ENCODE data around the gene FYN. TPM values are rescaled to one million over a fixed set of nuclear protein-coding genes. Genes with fewer than 3 reads are reported as not detected.
A peak's percentile ranks its signal among the peaks of the same experiment; 100 is the strongest.

The FYN gene
- total and polyA plus RNA-seq, 2 of the 4 experiments (the other 2 are of a cell fraction) = 30.8 to 36.4 TPM

GRCh38 chr6:111871725-111872400, 1.4 kb downstream of the FYN start (continued):
- TF ChIP-seq CHD1 (IDR thresholded peaks at IDR 0.05; ENCODE audit: low read depth, low read length) (no peak), MAFK (IDR thresholded peaks at IDR 0.05; ENCODE audit: low read depth, low read length) (no peak)

- TF ChIP-seq CHD1 (IDR thresholded peaks at IDR 0.05; ENCODE audit: low read depth, low read length) = no peak
- Histone ChIP-seq H4K20me1 (ENCODE audit: insufficient read depth, low read length) (peaks cover 3% of the 10 kb centered on the region; the same call in 1 of the 2 replicates), H3K79me1 (ENCODE audit: low read depth in 1 of 2, low read length in 2 of 2) (peaks cover 34 to 38% of the 10 kb centered on the region in 2 experiments), H4K91ac (ENCODE audit: insufficient read depth, low read depth, low read length) (no peak overlapping the region), H3K27me3 (ENCODE audit: control insufficient read depth, insufficient read depth, low read length) (0 out of 2 replicates have a peak, but pooled peaks cover 2% of the 10 kb centered on the region), H2BK5ac (ENCODE audit: low read depth, low read length, poor library complexity, severe bottlenecking) (no peak overlapping the region), H2BK20ac (ENCODE audit: low read depth, low read length) (no peak overlapping the region), H4K5ac (ENCODE audit: low read depth, low read length) (no peak overlapping the region), H3K4ac (ENCODE audit: low read depth, low read length) (peak overlapping the region; percentile 25; the same call in 1 of the 2 replicates), H2AFZ (replicated peaks; ENCODE audit: low read length, poor library complexity) (no peak overlapping the region), H3K18ac (ENCODE audit: low read depth, low read length) (no peak overlapping the region), H3K4me3 (ENCODE audit: insufficient read depth, low read depth, low read length) (peak overlapping the region; percentile 18), H4K8ac (ENCODE audit: low read depth in 2 of 2, low read length in 2 of 2) (no peak overlapping the region), H2AK9ac (replicated peaks; ENCODE audit: low read depth, low read length, poor library complexity) (no peak overlapping the region), H2BK120ac (ENCODE audit: low read depth, low read length) (peak overlapping the region; percentile 23; the same call in 1 of the 2 replicates), H3K4me1 (ENCODE audit: control insufficient read depth, insufficient read depth, low read length) (peaks cover 1% of the 10 kb centered on the region; the same call in 1 of the 2 replicates), H2AK5ac (ENCODE audit: low read depth, low read length) (0 out of 2 replicates have a peak overlapping the region, but pooled peaks have one; percentile 18), H3K14ac (replicated peaks; ENCODE audit: low read depth, low read length) (0 out of 2 replicates have a peak overlapping the region, but pooled peaks have one; percentile 30), H3K9me3 (ENCODE audit: control insufficient read depth, insufficient read depth, low read length) (no peaks in the 10 kb centered on the region), H3K23ac (ENCODE audit: low read depth, low read length) (peak overlapping the region; percentile 35; the same call in 1 of the 2 replicates), H3K56ac (ENCODE audit: extremely low read depth, insufficient read depth, low read length) (no peak overlapping the region), H2BK15ac (ENCODE audit: low read depth, low read length) (no peak overlapping the region), H3K36me3 (ENCODE audit: control insufficient read depth, insufficient read depth, low read length) (no peaks in the 10 kb centered on the region), H3K9ac (ENCODE audit: low read depth, low read length) (0 out of 2 replicates have a peak overlapping the region, but pooled peaks have one; percentile 6), H3K4me2 (ENCODE audit: low read depth, low read length) (peak overlapping the region; percentile 95), H3K27ac (ENCODE audit: insufficient read depth, low read length) (no peak overlapping the region), H3K9me1 (ENCODE audit: insufficient read depth, low read length) (peaks cover 3% of the 10 kb centered on the region; the same call in 1 of the 2 replicates)
- ChIA-PET CTCF (no interaction called here), POLR2A (ENCODE audit: unreplicated experiment) (no interaction called here)
- in situ Hi-C loops (cut with MboI; ENCODE audit: low sequenced_read_pairs) = no loop called here
- 83% methylated on average over 2 of the region's 3 CpGs; no CpG with 5 or more reads in 1 of the 2 experiments for WGBS, 2 experiments (ENCODE audit: extremely low coverage in 2 of 2, insufficient read length in 1 of 2)
- dilution Hi-C loops (cut with HindIII; ENCODE audit: low sequenced_read_pairs, unreplicated experiment) = no loop called here
- no peak for ATAC-seq (ENCODE audit: low read depth)
- intact Hi-C loops (cut with micrococcal nuclease) = loop anchor here (5.0 kb wide), 2 partner anchors 69 to 101 kb away; no protein-coding TSS in a partner anchor
- no TSS peak for BruUV-seq (replicated peaks)
- no peak for DNase-seq
Measured at GRCh38 chr6:111871207-111871606, 2.0 kb downstream of the FYN start.

Data from IMR-90 (cell line).